Myocyte (in vitro differentiated cells): ENCODE measurements around the gene CLDN3. TPM values are rescaled to one million over a fixed set of nuclear protein-coding genes. Genes with fewer than 3 reads are reported as not detected.
"Not testable (repeated sequence)": the region's sequence is repeated elsewhere in the genome, so short reads cannot be mapped to it uniquely, and the experiment has no call there.

Experiments
- DNase-seq: peaks from one replicate; pipeline ENCODE4 v3.0.0-alpha.2; 2012; ENCODE audit warnings: low read depth
- total RNA-seq: library from RNA; depleted of rRNA; stranded (reverse); fragments of >200 nt; gene quantifications from 2 replicates; pipeline ENCODE4 v1.2.3, GENCODE V29; 2014

The CLDN3 gene
- total RNA-seq, 1 donor from 2014 or later: not detected

- DNase-seq: peak; percentile 63
Observed at GRCh38 chr7:73738220-73738611, 31.9 kb downstream of the CLDN3 start.

GRCh38 chr7:73737491-73738219, 32.4 kb downstream of the CLDN3 start:
- no peak for DNase-seq

- DNase-seq: no peak
Observed at GRCh38 chr7:73736885-73737284, 33.2 kb downstream of the CLDN3 start.

GRCh38 chr7:73735528-73735905, 34.6 kb downstream of the CLDN3 start:
- no peak for DNase-seq

- peak; percentile 91 for DNase-seq
Observed at GRCh38 chr7:73734619-73735527, 35.2 kb downstream of the CLDN3 start.

- no peak for DNase-seq
Observed at GRCh38 chr7:73732397-73732796, 37.7 kb downstream of the CLDN3 start.

- DNase-seq: no peak
Observed at GRCh38 chr7:73730485-73730884, 39.6 kb downstream of the CLDN3 start.

- DNase-seq: no peak
Observed at GRCh38 chr7:73728551-73728950, 41.5 kb downstream of the CLDN3 start.

- DNase-seq: no peak
Observed at GRCh38 chr7:73727952-73728351, 42.1 kb downstream of the CLDN3 start.

- no peak for DNase-seq
Observed at GRCh38 chr7:73726083-73726466, 44.0 kb downstream of the CLDN3 start.

- DNase-seq: no peak
Observed at GRCh38 chr7:73723813-73724212, 46.3 kb downstream of the CLDN3 start.

GRCh38 chr7:73722785-73723184, 47.3 kb downstream of the CLDN3 start:
- no peak for DNase-seq

GRCh38 chr7:73722182-73722581, 47.9 kb downstream of the CLDN3 start:
- not testable (repeated sequence) for DNase-seq

- peak; percentile 100 for DNase-seq
Observed at GRCh38 chr7:73721377-73721817, 48.7 kb downstream of the CLDN3 start.

GRCh38 chr7:73720443-73720842, 49.6 kb downstream of the CLDN3 start:
- not testable (repeated sequence) for DNase-seq

GRCh38 chr7:73719806-73720169, 50.3 kb downstream of the CLDN3 start:
- no peak for DNase-seq

Other genes with a start within 250 kb of the CLDN3 start
- 70.0 and 76.7 TPM in 2 replicates for gene BAZ1B, start 248.0 kb downstream of the CLDN3 start, total RNA-seq
- gene BCL7B, start 212.6 kb downstream of the CLDN3 start, total RNA-seq: 69.4 and 83.5 TPM in 2 replicates
- gene TBL2, start 191.7 kb downstream of the CLDN3 start, total RNA-seq: 80.7 and 82.0 TPM in 2 replicates
- 10.6 and 18.6 TPM in 2 replicates for gene MLXIPL, start 145.7 kb downstream of the CLDN3 start, total RNA-seq
- gene VPS37D, start 102.4 kb downstream of the CLDN3 start, total RNA-seq: 5.7 and 6.1 TPM in 2 replicates
- 4.9 and 6.1 TPM in 2 replicates for gene DNAJC30, start 86.8 kb downstream of the CLDN3 start, total RNA-seq
- gene BUD23, start 86.7 kb downstream of the CLDN3 start, total RNA-seq: 79.6 and 81.0 TPM in 2 replicates
- gene STX1A, start 50.6 kb downstream of the CLDN3 start, total RNA-seq: 19.3 and 21.6 TPM in 2 replicates
- 11.7 and 16.4 TPM in 2 replicates for gene ABHD11, start 31.5 kb downstream of the CLDN3 start, total RNA-seq
- gene CLDN4, start 60.7 kb upstream of the CLDN3 start, total RNA-seq: not detected in 2 replicates
- gene METTL27, start 72.2 kb upstream of the CLDN3 start, total RNA-seq: 1.3 and 4.0 TPM in 2 replicates
- not detected in 2 replicates for gene TMEM270, start 90.9 kb upstream of the CLDN3 start, total RNA-seq